NCI-H2029 (cell line): ENCODE measurements around the gene AGO4.
"Not testable (repeated sequence)": the region's sequence is repeated elsewhere in the genome, so short reads cannot be mapped to it uniquely, and the experiment has no call there.

ENCODE experiments used
- DNase-seq: peaks from one replicate; lab custom pipeline; 2025; lab: John Stamatoyannopoulos, UW

AGO4 gene

DNA sequence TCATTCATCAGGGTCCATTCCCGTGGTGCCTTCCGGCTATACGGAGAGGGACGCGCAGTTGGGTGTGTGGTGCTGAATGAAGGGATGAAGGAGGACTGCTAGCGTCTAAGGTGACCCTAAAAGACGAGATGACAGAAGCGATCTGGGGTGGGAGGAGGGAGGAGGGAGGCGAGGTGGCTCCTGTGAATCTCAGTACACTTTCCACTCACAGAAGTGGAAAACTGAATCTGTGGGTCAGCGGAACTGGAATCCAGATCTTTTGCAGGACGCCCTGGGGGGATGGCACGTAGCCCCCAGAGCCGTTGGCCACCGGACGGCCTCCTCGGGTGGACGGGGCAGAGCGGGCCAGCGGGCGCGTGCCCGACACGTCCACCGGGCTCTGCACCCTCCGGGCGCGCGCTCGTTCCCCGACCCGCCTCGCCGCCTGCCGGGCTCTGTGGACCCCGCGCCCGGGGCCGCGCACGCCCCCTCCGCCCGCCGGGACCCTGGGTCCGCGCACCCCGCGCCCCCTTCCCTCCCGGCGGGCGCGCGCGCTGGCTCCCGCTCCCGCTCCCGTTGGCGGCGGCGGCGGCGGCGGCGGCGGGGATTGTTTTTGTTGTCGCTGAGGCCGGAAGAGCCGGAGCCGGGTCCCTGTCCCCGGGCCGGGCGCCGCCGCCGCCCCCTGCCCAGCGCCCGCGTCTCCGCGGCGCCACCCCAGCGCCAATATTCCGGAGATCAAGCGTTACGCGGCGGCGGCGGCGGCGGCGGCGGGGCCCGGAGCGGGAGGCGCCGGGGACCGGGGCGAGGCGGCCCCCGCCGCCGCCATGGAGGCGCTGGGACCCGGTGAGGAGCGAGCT, at the start of gene AGO4:
AGO4 (plus strand) TSS at position 403 of the 836 bp plus-strand sequence; CDS start at position 804, 401 bp downstream.
- DNase-seq, result no peak

DNA sequence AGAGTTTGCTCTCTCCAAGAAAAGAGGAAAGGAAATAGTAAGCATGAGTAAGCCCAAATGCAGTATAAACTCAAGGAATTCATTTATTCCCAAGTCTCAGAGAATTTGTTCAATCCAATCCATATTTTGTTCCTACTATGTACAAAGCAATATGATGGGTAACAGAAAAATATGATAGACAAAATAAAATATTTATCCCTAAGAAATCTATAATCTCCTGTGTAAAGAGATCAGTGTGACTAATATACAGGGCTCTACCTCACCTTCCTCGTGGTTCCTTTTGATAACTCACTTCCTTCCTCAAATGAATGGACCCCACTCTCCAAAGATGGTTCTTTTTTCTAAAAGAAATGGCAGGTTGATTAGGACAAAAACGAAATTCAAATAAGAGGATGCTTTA, 45.7 kb upstream of the AGO4 start:
- DNase-seq, result no peak

DNA sequence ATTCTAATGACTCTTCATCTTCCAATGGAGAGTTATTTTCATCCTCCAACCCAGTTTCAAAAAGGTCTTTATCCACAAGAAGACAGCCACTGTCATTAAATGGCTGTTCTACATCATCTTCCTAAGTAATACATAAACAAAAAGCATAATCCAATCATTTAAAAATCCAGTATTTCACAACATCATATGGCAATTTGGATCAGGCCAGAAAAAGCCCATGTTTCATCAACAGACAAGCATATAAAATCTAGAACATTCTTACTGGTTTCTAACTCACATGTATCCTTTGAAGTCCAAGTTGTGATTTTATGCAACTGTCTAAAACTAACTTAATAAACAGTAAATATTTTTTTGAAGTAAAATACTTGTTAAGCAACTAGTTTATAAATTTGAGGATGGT, 44.6 kb upstream of the AGO4 start:
- no peak for DNase-seq

- no peak for DNase-seq
Measured at GRCh38 chr1:35764283-35764682, 43.5 kb upstream of the AGO4 start.

- DNase-seq, result no peak
Measured at GRCh38 chr1:35768350-35769187, 39.2 kb upstream of the AGO4 start.

DNA sequence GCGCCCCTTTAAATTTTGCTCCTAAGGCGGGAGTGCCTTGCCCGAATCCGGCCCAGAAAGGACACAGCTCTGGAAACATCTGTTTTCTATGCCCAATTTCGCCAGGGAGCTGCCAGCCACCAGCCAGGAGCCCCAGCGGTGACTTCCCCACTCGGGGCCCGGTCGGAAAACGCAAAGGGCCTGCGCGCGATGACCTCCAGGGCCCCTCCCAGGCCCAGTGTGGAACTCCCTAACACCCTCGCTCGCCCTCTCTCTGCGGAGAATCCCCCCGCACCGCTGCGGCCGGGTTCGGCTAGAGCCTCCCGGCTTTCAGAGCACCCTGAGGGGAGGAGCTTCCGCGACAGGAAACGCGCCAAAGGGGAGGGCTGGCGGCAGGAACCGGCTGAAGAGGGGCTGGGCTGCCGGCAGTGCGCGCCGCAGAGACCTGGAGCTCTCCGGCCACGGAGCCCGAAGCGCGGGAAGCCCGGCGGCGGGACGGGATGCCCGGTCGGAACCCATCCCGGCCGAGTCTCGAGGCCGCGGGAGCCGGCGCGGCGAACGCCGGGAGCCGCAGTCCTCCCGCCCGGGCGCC, 38.5 kb upstream of the AGO4 start:
- peak; percentile 78 for DNase-seq

- DNase-seq, result no peak
Measured at GRCh38 chr1:35773711-35774110, 34.1 kb upstream of the AGO4 start.

DNA sequence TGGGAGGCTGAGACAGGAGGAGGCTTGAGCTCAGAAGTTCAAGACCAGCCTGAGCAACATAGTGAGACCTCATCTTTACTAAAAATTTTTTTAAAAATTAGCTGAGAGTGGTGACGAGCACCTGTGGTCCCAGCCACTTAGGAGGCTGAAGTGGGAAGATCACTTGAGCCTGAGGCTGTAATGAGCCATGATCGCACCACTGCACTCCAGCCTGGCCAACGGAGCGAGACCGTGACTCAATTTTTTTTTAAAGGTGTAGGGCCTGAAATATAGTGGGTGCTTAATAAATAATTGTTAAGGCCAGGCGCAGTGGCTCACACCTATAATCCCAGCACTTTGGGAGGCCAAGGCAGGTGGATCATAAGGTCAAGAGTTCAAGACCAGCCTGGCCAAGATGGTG, 31.6 kb upstream of the AGO4 start:
- peak; percentile 6 for DNase-seq

DNA sequence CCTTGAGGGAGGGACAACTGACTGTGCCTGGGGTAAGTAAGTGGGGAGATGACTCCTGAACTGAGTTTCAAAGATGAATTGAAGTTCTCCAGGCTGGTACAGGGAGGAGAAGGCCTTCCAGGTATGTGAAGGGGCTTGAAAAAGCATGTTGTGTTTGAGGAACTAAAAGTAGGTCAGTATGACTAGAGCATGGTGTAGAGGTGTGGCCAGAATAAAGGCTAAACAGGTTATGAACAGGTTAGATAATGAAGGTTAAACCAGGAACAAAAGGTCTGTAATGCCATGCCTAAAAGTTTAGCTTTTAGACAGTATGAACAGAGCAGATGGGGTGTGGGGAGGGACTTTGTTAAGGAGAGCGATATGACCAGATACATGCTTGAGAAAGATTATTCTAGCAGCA, 30.7 kb upstream of the AGO4 start:
- DNase-seq, result no peak

DNA sequence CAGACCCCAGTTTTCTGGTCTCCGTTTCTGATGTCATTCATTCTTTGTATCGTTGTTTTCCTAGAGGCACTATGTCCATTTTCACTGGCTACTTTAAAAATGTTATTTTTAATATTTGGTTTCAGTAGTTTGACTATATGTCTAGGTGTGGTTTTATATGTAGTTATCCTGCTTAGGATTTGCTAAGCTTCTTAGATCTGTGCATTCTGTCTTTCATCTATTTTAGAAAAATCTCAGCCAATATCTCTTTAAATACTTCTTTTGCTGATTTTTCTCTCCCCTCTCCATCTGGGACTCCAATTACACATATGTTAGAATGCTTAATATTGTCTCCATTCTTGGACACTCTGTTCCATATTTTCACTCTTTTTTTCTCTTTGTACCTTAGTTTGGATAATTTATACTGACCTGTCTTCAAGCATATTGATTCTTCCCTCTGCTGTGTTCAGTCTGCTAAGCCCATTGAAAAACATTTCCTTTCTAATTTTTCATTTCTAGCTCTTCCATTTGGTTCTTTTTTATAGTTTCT, 24.7 kb upstream of the AGO4 start:
- no peak for DNase-seq

DNA sequence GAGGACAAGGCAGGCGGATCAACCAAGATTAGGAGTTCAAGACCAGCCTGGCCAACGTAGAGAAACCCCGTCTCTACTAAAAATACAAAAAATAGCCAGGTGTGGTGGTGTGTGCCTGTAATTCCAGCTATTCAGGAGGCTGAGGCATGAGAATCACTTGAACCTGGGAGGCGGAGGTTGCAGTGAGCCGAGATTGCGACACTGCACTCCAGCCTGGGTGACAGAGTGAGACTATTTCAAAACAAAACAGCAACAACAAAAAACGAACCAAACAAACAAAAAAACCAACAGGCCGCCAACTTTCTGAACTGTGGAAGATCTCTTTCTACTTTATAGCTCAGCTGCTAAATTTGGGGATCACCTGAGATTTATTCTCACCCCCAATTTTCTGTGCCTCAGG, 23.5 kb upstream of the AGO4 start:
- DNase-seq, result not testable (repeated sequence)

- no peak for DNase-seq
Measured at GRCh38 chr1:35788139-35788538, 19.7 kb upstream of the AGO4 start.

DNA sequence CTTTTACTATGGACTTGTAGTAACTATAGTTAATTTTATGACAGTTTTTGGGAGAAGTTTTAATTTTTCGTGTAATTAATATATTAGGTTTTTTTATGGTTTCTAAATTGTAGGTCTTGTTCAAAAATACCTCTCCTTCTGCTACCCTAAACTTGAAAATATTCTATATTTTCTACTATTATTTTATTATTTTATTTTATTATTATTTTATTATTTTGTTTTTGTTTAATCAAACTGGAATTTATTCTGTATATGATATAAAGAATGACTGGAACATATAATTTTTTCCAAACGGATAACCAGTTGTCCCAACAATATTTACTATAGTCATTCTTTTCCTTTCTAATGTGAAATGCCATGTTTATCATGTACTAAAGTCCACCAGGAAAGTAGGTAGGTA, 17.1 kb upstream of the AGO4 start:
- no peak for DNase-seq

- DNase-seq, result no peak
Measured at GRCh38 chr1:35795295-35795694, 12.5 kb upstream of the AGO4 start.

GRCh38 chr1:35797380-35797779, 10.4 kb upstream of the AGO4 start:
- DNase-seq, result no peak

DNA sequence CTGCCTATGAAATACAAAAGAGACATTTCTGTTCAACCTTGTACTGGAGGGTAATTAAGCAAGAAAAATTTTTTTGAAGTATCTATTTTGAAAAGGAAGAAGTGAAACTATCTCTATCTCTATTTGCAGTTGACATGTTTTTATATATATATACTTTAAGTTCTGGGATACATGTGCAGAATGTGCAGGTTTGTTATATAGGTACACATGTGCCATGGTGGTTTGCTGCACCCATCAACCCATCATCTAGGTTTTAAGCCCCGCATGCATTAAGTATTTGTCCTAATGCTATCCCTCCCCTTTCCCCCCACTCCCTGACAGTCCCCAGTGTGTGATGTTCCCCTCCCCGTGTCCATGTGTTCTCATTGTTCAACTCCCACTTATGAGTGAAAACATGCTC, 9.8 kb upstream of the AGO4 start:
- not testable (repeated sequence) for DNase-seq

GRCh38 chr1:35800167-35800887, 7.5 kb upstream of the AGO4 start:
- DNase-seq, result not testable (repeated sequence)

DNA sequence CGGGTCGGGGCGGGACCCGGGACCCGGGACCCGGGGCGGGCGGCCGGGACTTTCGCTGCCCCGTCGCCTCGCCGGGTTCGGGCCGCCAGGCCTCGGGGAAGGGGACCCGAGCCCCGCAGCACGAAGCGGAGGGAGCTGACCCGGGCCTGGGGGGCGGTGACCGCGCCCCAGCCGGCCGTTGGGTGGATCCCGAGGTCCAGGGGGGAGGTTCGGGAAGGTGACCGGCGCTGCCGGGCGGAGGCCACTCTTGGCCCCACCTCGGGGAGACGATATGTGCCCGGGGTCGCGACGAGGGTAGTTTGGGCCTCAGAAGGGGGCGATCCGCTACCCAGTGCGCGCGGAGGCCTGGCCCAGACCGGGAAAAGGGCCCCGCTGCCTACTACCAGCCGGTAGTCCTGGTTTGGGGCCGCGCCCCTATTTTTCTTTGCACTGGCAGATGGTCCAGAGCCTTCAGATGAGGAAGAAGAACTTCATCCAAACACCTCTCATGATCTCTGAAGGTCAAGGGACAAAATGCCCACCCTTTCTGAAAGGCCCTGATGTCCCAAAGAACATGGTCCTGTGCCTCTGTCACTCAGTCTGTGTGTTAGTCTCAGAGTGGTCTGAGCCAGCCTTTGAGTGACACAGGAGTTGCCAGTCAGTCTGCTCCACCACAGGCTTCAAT, 766 bp downstream of the AGO4 start:
- DNase-seq, result no peak

- no peak for DNase-seq
Measured at GRCh38 chr1:35809114-35810095, 1.6 kb downstream of the AGO4 start.
